HG02981 (cell line): ENCODE measurements around the gene SYT8.
"Not testable (repeated sequence)": the region's sequence is repeated elsewhere in the genome, so short reads cannot be mapped to it uniquely, and the experiment has no call there.

Experiments used
- ATAC-seq: cut with Tn5 transposase; IDR thresholded peaks from one replicate; pipeline ENCODE4 v1.9.1; 2021; ENCODE audit warnings: mild to moderate bottlenecking, moderate library complexity; ENCODE audit not compliant: unreplicated experiment

SYT8 gene

GRCh38 chr11:1883346-1884302, 48.8 kb downstream of the SYT8 start:
- no peak for ATAC-seq

- ATAC-seq: no peak
These were observed 49.5 kb downstream of the SYT8 start for GRCh38 chr11:1884303-1884700.

- ATAC-seq: not testable (repeated sequence)
These were observed 51.8 kb downstream of the SYT8 start for GRCh38 chr11:1886551-1886950.
